SKM-1 (cell line): ENCODE data around the gene ZFAND4.
"Not testable (repeated sequence)": the region's sequence is repeated elsewhere in the genome, so short reads cannot be mapped to it uniquely, and the experiment has no call there.

Source experiments
- DNase-seq: peaks from one replicate; lab custom pipeline; 2025; ENCODE audit not compliant: unreplicated experiment; lab: John Stamatoyannopoulos, UW

The ZFAND4 gene

DNA sequence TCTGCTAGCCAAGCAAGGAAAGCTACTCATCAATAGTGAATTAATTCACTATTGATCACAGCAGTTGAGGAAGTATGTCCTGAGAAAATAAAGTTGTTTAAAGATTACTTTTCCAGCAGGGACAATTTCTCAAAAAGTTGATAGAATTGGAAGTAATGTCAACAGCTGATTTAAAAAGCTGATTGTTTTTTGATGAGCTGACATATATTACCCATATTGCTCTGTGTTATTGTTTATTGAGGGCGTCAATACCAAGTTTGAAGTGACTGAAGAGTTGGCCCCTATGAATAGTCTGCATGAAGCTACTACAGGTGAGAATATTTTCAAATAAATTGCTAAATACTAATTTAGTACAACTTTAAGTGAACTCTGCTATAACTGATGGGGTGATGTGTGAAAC, 28.0 kb downstream of the ZFAND4 start:
- DNase-seq: no peak

DNA sequence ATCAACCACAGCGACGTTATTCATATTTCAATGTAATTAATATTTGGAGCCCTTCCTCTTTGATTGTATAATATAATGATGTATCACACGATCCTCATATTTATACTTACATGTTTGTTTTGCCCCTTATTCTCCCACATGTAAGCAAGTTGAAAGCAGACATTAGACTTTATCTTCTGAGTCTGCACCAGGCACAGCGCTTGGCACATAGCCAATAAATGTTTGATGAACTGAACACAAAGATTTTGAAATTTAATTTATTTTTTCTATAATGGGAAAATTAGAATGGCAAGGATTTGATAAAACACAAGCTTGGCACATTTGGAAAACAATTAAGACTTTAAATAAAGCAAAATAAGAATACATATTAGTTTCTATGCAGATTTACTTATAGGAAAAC, 31.6 kb downstream of the ZFAND4 start:
- DNase-seq: no peak

DNA sequence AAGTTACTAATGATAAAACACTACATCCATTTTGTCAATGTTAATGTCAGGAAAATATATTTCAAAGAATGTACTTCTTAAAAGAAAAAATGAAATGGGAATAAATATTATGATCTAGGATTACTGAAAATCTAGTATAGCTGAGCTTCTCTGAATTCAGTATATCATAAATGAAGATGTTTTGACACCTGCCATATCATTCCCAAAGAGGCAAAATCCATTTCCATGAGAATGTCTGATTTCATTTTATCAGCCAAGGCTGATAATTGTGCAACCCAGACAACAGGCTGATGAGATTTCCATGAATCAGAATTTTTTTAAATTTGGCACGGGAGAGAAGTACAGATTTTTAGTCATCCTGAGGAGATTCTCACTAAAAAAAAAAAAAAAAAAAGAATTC, 32.5 kb downstream of the ZFAND4 start:
- no peak for DNase-seq

DNA sequence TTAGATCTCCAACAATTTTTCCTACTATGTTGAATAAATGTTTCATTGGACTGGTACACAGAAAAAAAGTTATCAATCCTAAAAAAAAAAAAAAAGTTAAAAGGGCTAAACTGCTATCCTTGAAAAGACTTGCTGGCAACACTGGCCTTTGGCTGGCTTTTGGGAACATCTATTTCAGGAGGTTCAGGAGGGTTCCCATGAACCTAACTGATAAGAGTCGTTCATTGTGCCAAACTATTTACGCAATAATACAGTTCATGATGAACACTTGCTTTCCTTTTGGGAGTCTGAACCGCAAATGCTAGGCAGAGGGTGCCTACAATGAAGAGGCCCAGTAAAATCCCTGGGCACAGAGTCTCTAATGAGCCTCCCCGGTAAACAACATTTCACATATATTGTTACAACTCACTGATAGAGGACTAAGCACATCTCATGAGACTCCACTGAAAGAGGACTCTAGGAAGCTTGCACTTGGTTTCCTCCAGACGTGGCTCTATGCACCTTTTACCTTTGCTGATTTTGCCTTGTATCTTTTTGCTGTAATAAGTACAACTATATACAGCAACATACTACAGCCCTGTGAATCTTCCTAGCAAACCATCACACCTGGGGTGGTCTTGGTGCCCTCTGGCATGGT, 45.0 kb downstream of the ZFAND4 start:
- no peak for DNase-seq

DNA sequence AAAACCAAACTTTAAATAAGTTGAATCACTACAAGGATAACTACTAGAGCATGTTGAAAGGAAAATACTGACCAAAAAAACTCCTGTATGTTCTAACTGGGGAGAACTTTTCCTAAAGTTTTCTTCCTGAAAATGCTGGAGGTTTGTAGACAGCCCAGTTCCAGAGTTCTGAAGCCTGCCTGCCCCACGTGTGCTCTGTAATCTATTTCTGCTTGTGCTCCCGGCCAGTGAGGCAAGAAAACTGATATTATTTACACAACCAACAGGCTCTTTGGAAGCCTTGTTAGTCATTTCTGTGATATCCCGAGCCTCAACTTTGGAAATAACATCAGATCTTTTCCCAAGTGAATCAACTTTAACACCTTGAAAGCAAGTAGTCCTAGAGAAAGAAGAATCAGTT, 46.7 kb downstream of the ZFAND4 start:
- DNase-seq: no peak

GRCh38 chr10:45624724-45625123, 47.8 kb downstream of the ZFAND4 start:
- no peak for DNase-seq

DNA sequence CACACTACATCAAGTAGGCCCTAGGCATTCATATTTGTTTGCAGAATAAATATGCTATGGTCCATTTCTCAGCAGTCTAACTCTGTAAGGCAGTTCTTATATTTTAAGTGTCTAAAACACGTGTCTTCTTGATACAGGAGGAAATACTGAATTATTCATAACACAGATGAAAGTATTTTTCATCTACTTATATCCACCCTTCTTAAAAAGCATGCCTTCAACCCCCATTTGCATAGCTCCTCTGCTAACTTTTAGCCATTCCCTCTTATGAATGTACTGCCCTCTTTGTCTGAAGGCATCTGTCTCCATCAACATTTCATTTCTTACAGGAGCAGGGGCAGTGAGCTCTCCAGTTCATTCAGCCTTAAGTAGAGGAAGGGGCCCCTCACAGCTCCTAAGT, 57.7 kb downstream of the ZFAND4 start:
- no peak for DNase-seq

GRCh38 chr10:45612741-45613140, 59.8 kb downstream of the ZFAND4 start:
- no peak for DNase-seq

GRCh38 chr10:45608052-45608451, 64.5 kb downstream of the ZFAND4 start:
- no peak for DNase-seq

- no peak for DNase-seq
These were observed 65.3 kb downstream of the ZFAND4 start for GRCh38 chr10:45607276-45607675.

GRCh38 chr10:45602836-45603235, 69.7 kb downstream of the ZFAND4 start:
- DNase-seq: no peak

- no peak for DNase-seq
These were observed 70.4 kb downstream of the ZFAND4 start for GRCh38 chr10:45602082-45602730.

DNA sequence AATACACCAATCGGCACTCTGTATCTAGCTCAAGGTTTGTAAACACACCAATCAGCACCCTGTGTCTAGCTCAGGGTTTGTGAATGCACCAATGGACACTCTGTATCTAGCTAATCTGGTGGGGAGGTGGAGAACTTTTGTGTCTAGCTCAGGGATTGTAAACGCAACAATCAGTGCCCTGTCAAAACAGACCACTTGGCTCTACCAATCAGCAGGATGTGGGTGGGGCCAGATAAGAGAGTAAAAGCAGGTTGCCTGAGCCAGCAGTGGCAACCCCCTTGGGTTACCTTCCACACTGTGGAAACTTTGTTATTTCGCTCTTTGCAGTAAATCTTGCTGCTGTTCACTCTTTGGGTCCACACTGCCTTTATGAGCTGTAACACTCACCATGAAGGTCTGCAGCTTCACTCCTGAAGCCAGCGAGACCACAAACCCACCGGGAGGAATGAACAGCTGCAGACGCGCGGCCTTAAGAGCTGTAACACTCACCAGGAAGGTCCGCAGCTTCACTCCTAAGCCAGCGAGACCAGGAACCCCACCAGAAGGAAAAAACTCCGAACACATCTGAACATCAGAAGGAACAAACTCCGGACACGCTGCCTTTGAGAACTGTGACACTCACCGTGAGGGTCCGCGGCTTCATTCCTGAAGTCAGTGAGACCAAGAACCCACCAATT, 71.2 kb downstream of the ZFAND4 start:
- DNase-seq: not testable (repeated sequence)

- DNase-seq: not testable (repeated sequence)
These were observed 72.0 kb downstream of the ZFAND4 start for GRCh38 chr10:45600337-45601253.

- no peak for DNase-seq
These were observed 72.9 kb downstream of the ZFAND4 start for GRCh38 chr10:45599646-45600045.

DNA sequence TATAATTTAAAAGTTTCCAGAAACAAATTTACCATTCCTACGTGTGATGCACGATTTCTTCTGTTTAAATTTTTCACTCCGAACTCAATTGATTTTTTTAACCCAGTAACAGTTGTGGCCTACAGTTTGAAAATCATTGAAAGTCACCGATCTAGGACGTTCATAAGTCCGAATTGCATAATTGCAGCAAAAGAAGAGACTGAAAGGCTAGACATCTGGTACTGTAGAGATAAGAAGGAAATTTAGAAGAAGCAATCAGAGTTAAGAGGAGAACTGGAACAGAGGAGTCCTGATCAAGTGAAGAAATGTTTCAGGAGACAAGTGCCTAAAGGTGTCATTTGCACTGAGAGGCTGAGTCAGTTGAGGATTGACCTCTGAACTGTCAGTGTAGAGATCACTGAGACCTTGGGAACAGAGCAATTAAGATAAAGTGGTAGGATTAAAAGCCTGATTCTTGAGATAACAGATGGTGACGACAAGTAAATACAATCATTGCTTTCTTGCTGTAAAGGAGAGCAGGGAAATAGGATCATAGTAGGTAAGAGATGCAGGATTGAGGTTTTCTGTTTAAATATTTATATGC, 73.5 kb downstream of the ZFAND4 start:
- DNase-seq: no peak

GRCh38 chr10:45596526-45596925, 76.0 kb downstream of the ZFAND4 start:
- no peak for DNase-seq

GRCh38 chr10:45594276-45595157, 78.1 kb downstream of the ZFAND4 start:
- peak; percentile 80 for DNase-seq

- no peak for DNase-seq
These were observed 78.7 kb downstream of the ZFAND4 start for GRCh38 chr10:45593938-45594275.

DNA sequence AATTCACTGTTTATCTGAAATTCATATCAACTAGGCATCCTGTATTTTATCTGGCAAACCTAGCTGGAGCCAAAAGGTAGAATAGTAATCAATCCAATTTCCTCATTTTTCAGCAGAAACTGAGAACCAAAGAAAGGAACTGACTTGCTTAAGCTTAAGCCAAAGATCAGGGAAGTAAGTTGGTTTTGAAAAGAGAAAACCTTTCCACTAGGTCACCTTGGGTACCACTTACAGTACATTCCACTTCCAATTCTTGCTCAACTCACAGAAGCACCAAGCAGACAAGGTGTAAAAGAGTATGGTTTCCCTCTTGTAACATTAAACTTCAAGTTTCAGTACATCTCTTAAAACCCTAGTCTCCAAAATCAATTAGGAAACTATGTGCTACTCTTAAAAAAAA, 79.6 kb downstream of the ZFAND4 start:
- peak; percentile 54 for DNase-seq
